RWPE1 (cell line): Measurements from ENCODE around the gene ITGB2.

Experiments used
- CTCF ChIA-PET: fragments of 350-600 bp; sonication (Branson Sonifier 250); formaldehyde crosslinking; extraction: SDS; loops from one replicate; lab custom pipeline; 2021; lab: Yijun Ruan, JAX
- POLR2A ChIA-PET: fragments of 400-600 bp; formaldehyde crosslinking; extraction: SDS; loops from one replicate; lab custom pipeline; 2020; ENCODE audit warnings: antibody characterized with exemption; ENCODE audit not compliant: low non-redundant PET; lab: Yijun Ruan, JAX
- DNase-seq: peaks from one replicate; pipeline ENCODE4 v3.0.0; 2012; ENCODE audit warnings: low spot score
- H3K27ac ChIP-seq: fragments of 450-650 bp; 2 replicates; pipeline ENCODE4 v1.5.1; 2017
- TF ChIP-seq, protein P1 (sequence below): fragments of 450-650 bp; conservative IDR thresholded peaks from 2 replicates; pipeline ENCODE4 v1.5.1; 2017; ENCODE audit warnings: low read depth, mild to moderate bottlenecking

The ITGB2 gene

DNA sequence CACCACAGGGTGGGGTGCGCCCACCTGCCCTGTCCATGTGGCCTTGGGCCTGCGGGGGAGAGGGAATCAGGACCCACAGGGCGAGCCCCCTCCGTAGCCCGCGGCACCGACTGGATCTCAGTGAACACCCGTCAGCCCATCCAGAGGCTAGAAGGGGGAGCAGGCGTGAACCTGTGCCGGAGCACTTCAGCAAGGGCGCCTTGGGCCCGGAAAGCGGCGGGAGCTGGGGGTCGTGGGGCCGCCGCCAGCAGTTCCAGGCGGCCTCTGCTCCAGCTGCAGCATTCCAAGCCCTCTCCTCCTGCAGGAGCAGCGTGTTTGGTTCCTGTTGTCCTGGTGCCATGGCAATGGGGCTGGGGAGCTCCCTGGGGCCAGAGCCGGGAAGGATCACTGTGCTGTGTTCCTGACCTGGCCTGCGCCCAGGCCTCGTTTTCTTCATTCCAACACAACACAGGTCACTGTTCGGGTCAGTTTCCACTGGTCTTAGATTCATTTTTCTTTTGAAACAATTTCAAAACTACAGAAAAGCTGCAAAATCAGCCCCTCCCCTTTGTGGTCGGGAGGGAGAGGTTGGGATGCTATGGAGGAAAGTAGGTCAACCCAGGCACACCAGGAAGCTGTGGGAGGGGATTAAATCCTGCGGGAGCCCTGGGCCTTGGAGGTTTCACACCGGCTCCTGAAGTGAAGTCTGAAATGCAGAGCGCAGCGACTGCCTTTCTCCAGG is 37.9 kb upstream of the ITGB2 start:
- CTCF ChIA-PET = interaction anchor here (0.6 to 1.4 kb wide), 2 partner anchors 9 to 209 kb away, joined by 3 to 5 read pairs; no protein-coding TSS in a partner anchor

DNA sequence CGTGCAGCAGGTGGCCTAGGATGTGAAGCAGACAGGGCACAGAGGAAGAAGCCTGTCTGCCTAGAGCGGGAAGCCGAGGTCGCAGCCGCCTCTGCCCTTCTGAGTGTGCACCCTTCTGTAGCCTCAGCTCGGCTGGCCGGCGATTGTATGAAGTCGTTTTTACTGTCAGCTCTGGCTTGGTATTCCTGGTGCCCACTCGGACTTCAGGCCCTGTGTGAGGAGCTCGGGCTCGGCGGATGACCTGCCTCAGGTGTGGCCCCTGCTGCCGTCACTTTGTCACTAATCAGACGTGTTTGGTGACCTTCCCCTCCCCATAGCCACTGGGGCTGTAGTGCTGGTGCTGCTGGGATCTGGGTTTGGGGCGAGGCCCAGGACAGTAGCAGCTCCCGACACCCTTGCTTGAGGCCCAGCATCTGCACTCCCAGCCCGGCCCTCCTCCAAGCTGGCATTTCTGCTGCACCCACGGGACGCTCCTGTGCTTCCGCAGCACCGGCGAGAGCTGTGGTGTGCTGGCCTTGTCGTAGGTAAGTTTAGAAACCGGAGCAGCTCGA is 37.3 kb upstream of the ITGB2 start:
- POLR2A ChIA-PET = no interaction called here
- CTCF ChIA-PET = interaction anchor here (1.4 kb wide), 1 partner anchor 8 kb away, joined by 5 read pairs; no protein-coding TSS in a partner anchor
- H3K27ac ChIP-seq = 0 out of 2 replicates have a peak overlapping the region, but pooled peaks have one; percentile 7
- TF ChIP-seq, protein P1, sequence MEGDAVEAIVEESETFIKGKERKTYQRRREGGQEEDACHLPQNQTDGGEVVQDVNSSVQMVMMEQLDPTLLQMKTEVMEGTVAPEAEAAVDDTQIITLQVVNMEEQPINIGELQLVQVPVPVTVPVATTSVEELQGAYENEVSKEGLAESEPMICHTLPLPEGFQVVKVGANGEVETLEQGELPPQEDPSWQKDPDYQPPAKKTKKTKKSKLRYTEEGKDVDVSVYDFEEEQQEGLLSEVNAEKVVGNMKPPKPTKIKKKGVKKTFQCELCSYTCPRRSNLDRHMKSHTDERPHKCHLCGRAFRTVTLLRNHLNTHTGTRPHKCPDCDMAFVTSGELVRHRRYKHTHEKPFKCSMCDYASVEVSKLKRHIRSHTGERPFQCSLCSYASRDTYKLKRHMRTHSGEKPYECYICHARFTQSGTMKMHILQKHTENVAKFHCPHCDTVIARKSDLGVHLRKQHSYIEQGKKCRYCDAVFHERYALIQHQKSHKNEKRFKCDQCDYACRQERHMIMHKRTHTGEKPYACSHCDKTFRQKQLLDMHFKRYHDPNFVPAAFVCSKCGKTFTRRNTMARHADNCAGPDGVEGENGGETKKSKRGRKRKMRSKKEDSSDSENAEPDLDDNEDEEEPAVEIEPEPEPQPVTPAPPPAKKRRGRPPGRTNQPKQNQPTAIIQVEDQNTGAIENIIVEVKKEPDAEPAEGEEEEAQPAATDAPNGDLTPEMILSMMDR = no peak
- DNase-seq = no peak

More for the DNA sequence above, 37.9 kb upstream of the ITGB2 start:
- no peak for DNase-seq
- peak overlapping the region; percentile 33 for H3K27ac ChIP-seq
- POLR2A ChIA-PET = no interaction called here
- TF ChIP-seq, protein P1 = no peak

DNA sequence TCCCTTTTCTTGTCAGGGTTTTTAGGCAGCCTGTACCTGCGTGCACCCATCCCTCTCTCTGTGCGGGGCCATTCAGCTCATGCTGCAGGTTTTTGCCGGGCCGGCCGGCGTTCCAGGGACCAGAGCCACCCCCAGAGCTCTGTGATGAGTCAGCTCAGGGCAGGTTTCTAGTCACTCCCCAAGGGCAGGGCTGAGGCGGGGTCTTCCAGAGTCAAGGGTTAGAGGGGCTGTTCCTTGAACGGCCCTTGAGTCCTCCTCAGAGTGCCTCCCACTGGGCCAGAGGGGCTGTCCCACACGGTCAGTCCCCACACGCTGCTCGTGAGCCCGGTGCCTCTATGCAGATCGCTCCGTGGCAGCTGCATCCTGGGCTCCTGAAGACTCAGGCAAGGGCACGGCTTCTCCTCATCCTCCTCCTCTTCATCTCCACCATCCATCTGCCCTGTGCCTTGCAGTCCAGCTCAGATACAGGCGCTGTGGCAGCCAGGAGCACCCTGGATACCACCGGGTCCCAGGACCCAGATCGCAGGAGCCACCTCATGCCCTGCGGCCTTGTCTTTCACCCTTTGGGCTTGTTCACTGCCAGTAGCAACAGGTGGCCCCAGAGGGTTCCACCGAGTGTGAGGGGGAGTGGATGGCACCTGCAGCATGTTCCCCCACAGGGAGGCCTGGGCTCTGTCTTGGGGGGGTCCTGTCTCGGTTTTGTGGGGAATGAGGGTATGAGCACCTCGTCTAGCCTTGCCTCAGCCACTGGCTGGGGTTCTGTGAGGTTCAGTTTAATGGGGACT is 36.5 kb upstream of the ITGB2 start:
- POLR2A ChIA-PET = no interaction called here

DNA sequence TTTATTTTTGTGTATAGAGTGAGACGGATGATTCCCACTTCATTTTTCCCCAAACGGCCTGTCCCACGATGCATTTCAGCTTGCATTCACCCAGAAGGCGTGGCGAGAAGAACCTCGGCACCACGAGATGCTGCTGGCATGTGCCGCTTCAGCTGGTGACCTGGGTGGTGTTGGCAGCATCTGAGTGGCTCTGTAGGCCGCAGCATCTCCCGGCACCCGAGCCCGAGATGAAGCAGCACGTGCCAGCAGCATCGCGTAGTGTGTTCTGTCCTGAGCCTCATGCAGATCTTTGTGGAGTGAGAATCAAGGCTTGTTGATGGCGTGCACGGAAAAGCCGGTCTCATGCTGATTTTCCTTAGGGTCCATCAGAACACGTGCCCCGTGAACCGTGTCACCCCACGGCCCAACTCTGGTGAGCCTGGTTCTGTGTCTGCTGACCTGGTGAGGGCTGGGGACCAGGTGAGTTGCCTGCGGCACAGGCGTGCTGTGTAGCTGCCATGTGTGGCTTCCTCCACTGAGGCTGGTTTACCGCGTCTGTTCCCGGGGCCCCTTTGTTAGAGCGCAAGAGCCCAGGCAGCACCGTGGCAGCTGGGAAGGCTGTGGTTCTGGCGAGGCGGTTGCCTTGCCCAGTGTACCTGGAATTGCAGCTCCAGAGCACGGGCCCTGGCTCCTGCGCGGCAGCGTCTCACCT is 35.8 kb upstream of the ITGB2 start:
- ChIA-PET CTCF (interaction anchor here (0.7 kb wide), 1 partner anchor 912 kb away, joined by 3 read pairs; no protein-coding TSS in a partner anchor), POLR2A (no interaction called here)
- TF ChIP-seq, protein P1 = no peak
- no peak for DNase-seq
- H3K27ac ChIP-seq = peak overlapping the region; percentile 7

More for the DNA sequence above, 36.5 kb upstream of the ITGB2 start:
- DNase-seq = no peak
- H3K27ac ChIP-seq = peak overlapping the region; percentile 7
- TF ChIP-seq, protein P1 = no peak
- CTCF ChIA-PET = interaction anchor here (1.4 kb wide), 1 partner anchor 7 kb away, joined by 5 read pairs; no protein-coding TSS in a partner anchor

DNA sequence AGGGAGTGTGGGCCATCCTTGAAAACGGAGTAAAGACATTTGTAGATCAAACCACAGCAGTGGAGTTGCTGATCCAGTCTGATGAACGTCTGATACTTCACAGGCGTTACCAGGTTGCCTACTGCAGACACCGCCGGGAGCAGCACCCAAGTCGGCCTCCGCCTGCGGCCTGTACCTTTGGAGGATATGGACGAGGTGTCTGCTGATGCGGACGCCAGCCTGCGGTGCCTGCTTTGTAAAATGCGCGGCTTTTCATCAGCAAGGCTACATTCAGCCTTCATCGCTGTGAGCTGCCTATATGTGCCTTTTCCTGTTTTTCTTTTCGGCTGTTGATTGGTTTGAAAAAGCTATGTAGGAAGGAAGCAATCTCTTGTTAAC is 35.1 kb upstream of the ITGB2 start:
- POLR2A ChIA-PET = no interaction called here
- no peak for DNase-seq
- CTCF ChIA-PET = no interaction called here
- TF ChIP-seq, protein P1 = no peak
- peak overlapping the region; percentile 8; the same call in 1 of the 2 replicates for H3K27ac ChIP-seq
